HCT116 (cell line): ENCODE results near the gene SETD2. TPM values are rescaled to one million over a fixed set of nuclear protein-coding genes. Genes with fewer than 3 reads are reported as not detected.

Experiments used
- ATAC-seq: fragments of 200-7000 bp; cut with Tn5 transposase; 2 replicates; pipeline ENCODE4 v1.9.1; 2020; ENCODE audit warnings: mild to moderate bottlenecking, moderate library complexity
- BruUV-seq: library from RNA; stranded (reverse); fragments of 400-500 nt; replicated peaks from 2 replicates; lab custom pipeline; 2021; lab: Mats Ljungman, UMichigan
- CTCF ChIA-PET: fragments of 300-600 bp; sonication (Branson Sonifier 250); formaldehyde crosslinking; loops from one replicate; lab custom pipeline; 2021; ENCODE audit warnings: antibody characterized with exemption; lab: Charles Lee
- POLR2A ChIA-PET: fragments of 300-600, 350-600 bp; sonication (Branson Sonifier 250); formaldehyde crosslinking; loops from one replicate; lab custom pipeline; 2021; ENCODE audit warnings: antibody characterized with exemption; lab: Charles Lee
- RAD21 ChIA-PET, 2 experiments: fragments of 300-600 bp; sonication (Branson Sonifier 250); formaldehyde crosslinking; loops; one replicate each; lab custom pipeline; 2023; ENCODE audit warnings: low total read pairs in 2 of 2; ENCODE audit not compliant: uncharacterized antibody in 2 of 2, unreplicated experiment in 2 of 2, low non-redundant PET in 1 of 2; lab: Charles Lee
- DNase-seq: peaks from one replicate; pipeline ENCODE4 v3.0.0-alpha.2; 2010; ENCODE audit warnings: low read depth, low spot score
- H2AFZ ChIP-seq: fragments of 200-600 bp; shearing (Covaris generic), sonication (generic); 2 replicates; pipeline ENCODE4 v1.6.1; 2017; ENCODE audit warnings: low read depth, mixed run types, mixed read lengths, antibody characterized with exemption, low read length; ENCODE audit not compliant: poor library complexity, severe bottlenecking
- H3K27ac ChIP-seq: 2 replicates; pipeline ENCODE4 v1.5.1; 2012; ENCODE audit warnings: low read depth, low read length
- H3K27me3 ChIP-seq: fragments of 200-600 bp; sonication (generic); 2 replicates; pipeline ENCODE4 v1.6.1; 2016; ENCODE audit warnings: mixed run types, low read length, mixed read lengths; ENCODE audit not compliant: insufficient read depth
- H3K36me3 ChIP-seq, 2 experiments: fragments of 200-500 bp in 1 of 2; fragments of 200-600 bp in 1 of 2; sonication (Bioruptor generic) in 1 of 2; sonication (generic) in 1 of 2; 2 replicates each; pipeline versions ENCODE4 v1.5.1 to v1.6.1; 2014 to 2016; ENCODE audit warnings: low read length in 2 of 2, inconsistent platforms in 1 of 2, mixed read lengths in 1 of 2, mixed run types in 1 of 2; ENCODE audit not compliant: insufficient read depth in 2 of 2, control insufficient read depth in 1 of 2
- H3K4me1 ChIP-seq, 2 experiments: fragments of 200-600 bp in 1 of 2; sonication (generic) in 1 of 2; 2 replicates each; pipeline versions ENCODE4 v1.5.1 to v1.6.1; 2012 to 2017; ENCODE audit warnings: low read length in 2 of 2, inconsistent platforms in 1 of 2, mild to moderate bottlenecking in 1 of 2, mixed read lengths in 1 of 2, mixed run types in 1 of 2, moderate library complexity in 1 of 2; ENCODE audit not compliant: insufficient read depth in 2 of 2, control insufficient read depth in 1 of 2
- H3K4me2 ChIP-seq: fragments of 200-600 bp; sonication (generic); 2 replicates; pipeline ENCODE4 v1.6.1; 2017; ENCODE audit warnings: mixed run types, low read length, mixed read lengths
- H3K4me3 ChIP-seq, 2 experiments: fragments of 200-600 bp in 1 of 2; sonication (generic) in 1 of 2; replicated peaks in 1 of 2; 2 replicates each; pipeline ENCODE4 v1.5.1; 2011 to 2016; ENCODE audit warnings: low read length in 2 of 2, control low read depth in 1 of 2, low read depth in 1 of 2, mild to moderate bottlenecking in 1 of 2, mixed read lengths in 1 of 2, mixed run types in 1 of 2
- H3K79me2 ChIP-seq: fragments of 200-600 bp; sonication (generic); 2 replicates; pipeline ENCODE4 v1.6.1; 2017; ENCODE audit warnings: mild to moderate bottlenecking, mixed run types, low read length, moderate library complexity, mixed read lengths; ENCODE audit not compliant: insufficient read depth
- H3K9ac ChIP-seq: fragments of 200-600 bp; sonication (generic); 2 replicates; pipeline ENCODE4 v1.6.1; 2016; ENCODE audit warnings: low read length, mixed read lengths
- H3K9me2 ChIP-seq: fragments of 200-600 bp; sonication (generic), shearing (Covaris generic); 2 replicates; pipeline ENCODE4 v1.6.1; 2017; ENCODE audit warnings: mixed run types, mild to moderate bottlenecking, moderate library complexity; ENCODE audit not compliant: insufficient read depth
- H3K9me3 ChIP-seq, 2 experiments: fragments of 200-500 bp in 1 of 2; fragments of 200-600 bp in 1 of 2; sonication (Bioruptor generic) in 1 of 2; sonication (generic) in 1 of 2; 2 replicates each; pipeline ENCODE4 v1.6.1; 2014 to 2017; ENCODE audit warnings: low read length in 2 of 2, mixed read lengths in 2 of 2, inconsistent platforms in 1 of 2, low read depth in 1 of 2, mild to moderate bottlenecking in 1 of 2, mixed run types in 1 of 2, moderate library complexity in 1 of 2; ENCODE audit not compliant: control insufficient read depth in 1 of 2, insufficient read depth in 1 of 2
- H4K20me1 ChIP-seq: fragments of 200-600 bp; sonication (generic), shearing (Covaris generic); 2 replicates; pipeline ENCODE4 v1.6.1; 2017; ENCODE audit warnings: mixed run types, mild to moderate bottlenecking, moderate library complexity; ENCODE audit not compliant: insufficient read depth
- ATF3 ChIP-seq: IDR thresholded peaks from 2 replicates; pipeline ENCODE4 v1.6.1; 2012
- CTCF ChIP-seq, 3 experiments: fragments of 200-600 bp in 1 of 3; sonication (generic) in 1 of 3; IDR thresholded peaks in 2 of 3; conservative IDR thresholded peaks in 1 of 3; 2 replicates each; pipeline ENCODE4 v1.5.1; 2012 to 2017; ENCODE audit warnings: low read depth in 2 of 3, low read length in 2 of 3, antibody characterized with exemption in 1 of 3, borderline replicate concordance in 1 of 3, control low read depth in 1 of 3, mild to moderate bottlenecking in 1 of 3, mixed read lengths in 1 of 3, mixed run types in 1 of 3, moderate library complexity in 1 of 3; ENCODE audit not compliant: insufficient read depth in 1 of 3
- EZH2 ChIP-seq: fragments of 200-600 bp; sonication (generic); IDR thresholded peaks from 2 replicates; pipeline ENCODE4 v1.6.1; 2017; ENCODE audit warnings: antibody characterized with exemption, mixed run types
- FOSL1 ChIP-seq: IDR thresholded peaks from 2 replicates; pipeline ENCODE4 v1.6.1; 2012; ENCODE audit warnings: low read depth
- JUND ChIP-seq: IDR thresholded peaks from 2 replicates; pipeline ENCODE4 v1.6.1; 2012
- MAX ChIP-seq: IDR thresholded peaks from 2 replicates; pipeline ENCODE4 v1.6.1; 2012
- POLR2AphosphoS5 ChIP-seq: IDR thresholded peaks from 2 replicates; pipeline ENCODE4 v1.6.1; 2011; ENCODE audit warnings: mild to moderate bottlenecking, low read depth, low read length, moderate library complexity
- SIN3A ChIP-seq: IDR thresholded peaks from 2 replicates; pipeline ENCODE4 v1.6.1; 2012; ENCODE audit warnings: low read depth
- SRF ChIP-seq: IDR thresholded peaks from 2 replicates; pipeline ENCODE4 v1.6.1; 2012; ENCODE audit warnings: low read depth
- TCF7L2 ChIP-seq: IDR thresholded peaks from 2 replicates; pipeline ENCODE4 v1.7.0; 2011; ENCODE audit warnings: borderline replicate concordance, inconsistent platforms; ENCODE audit not compliant: insufficient read depth, insufficient read length; ENCODE audit errors: extremely low read depth
- YY1 ChIP-seq: IDR thresholded peaks from 2 replicates; pipeline ENCODE4 v1.6.1; 2011; ENCODE audit warnings: low read length, low read depth, moderate library complexity, mild to moderate bottlenecking; ENCODE audit not compliant: insufficient replicate concordance; ENCODE audit errors: extremely low read depth
- ZBTB33 ChIP-seq: IDR thresholded peaks from 2 replicates; pipeline ENCODE4 v1.6.1; 2011; ENCODE audit warnings: mild to moderate bottlenecking, low read length, moderate library complexity; ENCODE audit not compliant: insufficient replicate concordance; ENCODE audit errors: extremely low read depth
- ZNF274 ChIP-seq: fragments of 200-500 bp; sonication (Bioruptor generic); IDR thresholded peaks from 2 replicates; pipeline ENCODE4 v1.6.1; 2014; ENCODE audit warnings: mild to moderate bottlenecking, low read depth, low read length, inconsistent platforms
- intact Hi-C: fragments of 100-400 bp; cut with micrococcal nuclease; formaldehyde crosslinking; loops from 2 replicates; pipeline ENCODE4 v1.10.0; 2022
- total RNA-seq: library from RNA; stranded (reverse); gene quantifications from one replicate; pipeline ENCODE4 v1.2.1, GENCODE V29; 2021; ENCODE audit not compliant: unreplicated experiment

SETD2 gene
- total RNA-seq, 1 experiment from 2014 or later = 33.0 TPM

- no peak overlapping the region for H3K4me2 ChIP-seq
- DNase-seq = no peak
- no peak overlapping the region for H3K27ac ChIP-seq
- RAD21 ChIA-PET = no interaction called here
- H4K20me1 ChIP-seq = no peaks in the 10 kb centered on the region
- intact Hi-C loops = no loop called here
- peaks cover 3 to 4% of the 10 kb centered on the region in 2 experiments; a peak in 2 of 4 replicates for H3K36me3 ChIP-seq
- H3K27me3 ChIP-seq = no peaks in the 10 kb centered on the region
- H3K9me2 ChIP-seq = no peaks in the 10 kb centered on the region
- no peak for TF ChIP-seq YY1
- TF ChIP-seq ZBTB33 = no peak
- TF ChIP-seq FOSL1 = no peak
- TF ChIP-seq ZNF274 = no peak
- TF ChIP-seq SRF = no peak
- TF ChIP-seq CTCF (IDR thresholded peaks at IDR 0.05 in 2 of 3, conservative IDR thresholded peaks at IDR 0.05 in 1 of 3; ENCODE audit: borderline replicate concordance in 1 of 3, insufficient read depth in 1 of 3, low read depth in 2 of 3, low read length in 2 of 3) = no peak
- TF ChIP-seq EZH2 = no peak
- TF ChIP-seq MAX = no peak
- TF ChIP-seq ATF3 = no peak
- no peak for TF ChIP-seq JUND
- no peak for TF ChIP-seq SIN3A
- no peak for TF ChIP-seq TCF7L2
- TF ChIP-seq POLR2AphosphoS5 = no peak
- TF ChIP-seq, all 23 proteins: peak for 0
- Histone ChIP-seq H2AFZ (no peak overlapping the region), H3K9ac (no peak overlapping the region), H3K9me3 (no peaks in the 10 kb centered on the region), H3K79me2 (0 out of 2 replicates have a peak, but pooled peaks cover 1% of the 10 kb centered on the region), H3K4me3 (no peak overlapping the region), H3K4me1 (peaks cover 0 to 5% of the 10 kb centered on the region in 2 experiments; a peak in 1 of 4 replicates)
- ChIA-PET CTCF (no interaction called here), POLR2A (interaction anchor here (1.0 kb wide), 1 partner anchor 12 kb away, joined by 3 read pairs; no protein-coding TSS in a partner anchor)
- ATAC-seq = peak; percentile 39; the same call in 1 of the 2 replicates
- BruUV-seq = no TSS peak
Measured at GRCh38 chr3:47018269-47018611, 145.7 kb downstream of the SETD2 start.
